Measurements from ENCODE around the gene KRTCAP2. TPM values are rescaled to one million over a fixed set of nuclear protein-coding genes. Genes with fewer than 3 reads are reported as not detected.

The KRTCAP2 gene
- total and polyA plus RNA-seq, 12 donors: 96.1 to 355 (median 129) TPM

GRCh38 chr1:155131856-155132255 is 41.2 kb downstream of the KRTCAP2 start:
- no peak for TF ChIP-seq CTCF (IDR thresholded peaks at IDR 0.05)
- H3K27ac ChIP-seq: peak overlapping the region; percentile 81 to 99 (median 94)
- intact Hi-C loops (cut with DNase I): loop anchor here in 1 of 10 donors (5.0 kb wide), 1 partner anchor 40 kb away; no protein-coding TSS in a partner anchor
- peaks cover 0 to 33% (median 0%) of the 10 kb centered on the region in 7 donors for H3K27me3 ChIP-seq
- peak overlapping the region in 6 of 10 donors; percentile 68 to 93 (median 86) for H3K4me3 ChIP-seq
- H3K36me3 ChIP-seq: peaks cover 0 to 44% (median 29%) of the 10 kb centered on the region in 9 donors
- WGBS, 2 donors: 48 to 51% methylated on average over 2 of the region's 2 CpGs
- H3K4me1 ChIP-seq: peaks cover 12 to 84% (median 75%) of the 10 kb centered on the region in 9 donors
- H3K9me3 ChIP-seq: no peaks in the 10 kb centered on the region
- ATAC-seq: no peak
- no peak for DNase-seq

GRCh38 chr1:155131285-155131684 is 41.8 kb downstream of the KRTCAP2 start:
- peak overlapping the region in 9 of 10 donors; percentile 59 to 93 (median 85) for H3K4me3 ChIP-seq
- H3K27ac ChIP-seq: peak overlapping the region; percentile 81 to 99 (median 94)
- TF ChIP-seq CTCF (IDR thresholded peaks at IDR 0.05): no peak
- WGBS, 2 donors: 51 to 53% methylated on average over 8 of the region's 8 CpGs
- H3K27me3 ChIP-seq: peaks cover 0 to 39% (median 0%) of the 10 kb centered on the region in 7 donors
- peaks cover 12 to 84% (median 77%) of the 10 kb centered on the region in 9 donors for H3K4me1 ChIP-seq
- H3K9me3 ChIP-seq: no peaks in the 10 kb centered on the region
- ATAC-seq: peak in 1 of 8 donors; percentile 6
- intact Hi-C loops (cut with DNase I): loop anchor here in 1 of 10 donors (5.0 kb wide), 1 partner anchor 39 kb away; no protein-coding TSS in a partner anchor
- H3K36me3 ChIP-seq: peaks cover 0 to 44% (median 29%) of the 10 kb centered on the region in 9 donors
- peak in 1 of 2 donors; percentile 54 for DNase-seq

GRCh38 chr1:155130272-155131006 is 42.7 kb downstream of the KRTCAP2 start:
- WGBS, 2 donors: 12 to 24% methylated on average over 6 of the region's 6 CpGs
- H3K27me3 ChIP-seq: peaks cover 0 to 48% (median 0%) of the 10 kb centered on the region in 7 donors
- TF ChIP-seq CTCF (IDR thresholded peaks at IDR 0.05): no peak
- DNase-seq (no peak), ATAC-seq (no peak)
- no peaks in the 10 kb centered on the region for H3K9me3 ChIP-seq
- peak overlapping the region; percentile 47 to 93 (median 79) for H3K4me3 ChIP-seq
- H3K27ac ChIP-seq: peak overlapping the region; percentile 81 to 99 (median 94)
- intact Hi-C loops (cut with DNase I): loop anchor here in 1 of 10 donors (5.0 kb wide), 1 partner anchor 38 kb away; no protein-coding TSS in a partner anchor
- peaks cover 20 to 89% (median 83%) of the 10 kb centered on the region in 9 donors for H3K4me1 ChIP-seq
- peaks cover 0 to 44% (median 29%) of the 10 kb centered on the region in 9 donors for H3K36me3 ChIP-seq

GRCh38 chr1:155128755-155129473 is 44.2 kb downstream of the KRTCAP2 start:
- intact Hi-C loops (cut with DNase I): loop anchor here in 9 of 10 donors (2.0 to 5.0 kb wide), 5 partner anchors 34 to 42 kb away; no protein-coding TSS in a partner anchor
- Histone ChIP-seq H3K36me3 (peaks cover 0 to 33% (median 26%) of the 10 kb centered on the region in 9 donors), H3K27me3 (peaks cover 0 to 55% (median 0%) of the 10 kb centered on the region in 7 donors), H3K4me1 (peaks cover 17 to 87% (median 68%) of the 10 kb centered on the region in 9 donors), H3K9me3 (no peaks in the 10 kb centered on the region), H3K4me3 (peak overlapping the region; percentile 47 to 93 (median 79)), H3K27ac (peak overlapping the region; percentile 81 to 99 (median 94))
- TF ChIP-seq CTCF (IDR thresholded peaks at IDR 0.05): no peak
- WGBS, 2 donors: 8 to 23% methylated on average over 14 of the region's 14 CpGs
- ATAC-seq: peak; percentile 9 to 69 (median 46)
- DNase-seq: peak; percentile 28 to 77
